PFSK-1 (cell line): ENCODE measurements around the gene PROB1.

Experiments used
- SIN3A ChIP-seq: IDR thresholded peaks from 2 replicates; pipeline ENCODE4 v1.6.1; 2012; ENCODE audit warnings: mild to moderate bottlenecking, low read length, moderate library complexity, borderline replicate concordance; ENCODE audit not compliant: insufficient read depth
- TF ChIP-seq, protein P1 (sequence below), 2 experiments: IDR thresholded peaks; 2 replicates each; pipeline versions ENCODE4 v1.6.1 to v1.8.0; 2011 to 2012; ENCODE audit warnings: low read depth in 2 of 2, low read length in 2 of 2, control low read depth in 1 of 2, inconsistent platforms in 1 of 2, mild to moderate bottlenecking in 1 of 2, moderate library complexity in 1 of 2; ENCODE audit not compliant: insufficient read depth in 1 of 2

DNA sequence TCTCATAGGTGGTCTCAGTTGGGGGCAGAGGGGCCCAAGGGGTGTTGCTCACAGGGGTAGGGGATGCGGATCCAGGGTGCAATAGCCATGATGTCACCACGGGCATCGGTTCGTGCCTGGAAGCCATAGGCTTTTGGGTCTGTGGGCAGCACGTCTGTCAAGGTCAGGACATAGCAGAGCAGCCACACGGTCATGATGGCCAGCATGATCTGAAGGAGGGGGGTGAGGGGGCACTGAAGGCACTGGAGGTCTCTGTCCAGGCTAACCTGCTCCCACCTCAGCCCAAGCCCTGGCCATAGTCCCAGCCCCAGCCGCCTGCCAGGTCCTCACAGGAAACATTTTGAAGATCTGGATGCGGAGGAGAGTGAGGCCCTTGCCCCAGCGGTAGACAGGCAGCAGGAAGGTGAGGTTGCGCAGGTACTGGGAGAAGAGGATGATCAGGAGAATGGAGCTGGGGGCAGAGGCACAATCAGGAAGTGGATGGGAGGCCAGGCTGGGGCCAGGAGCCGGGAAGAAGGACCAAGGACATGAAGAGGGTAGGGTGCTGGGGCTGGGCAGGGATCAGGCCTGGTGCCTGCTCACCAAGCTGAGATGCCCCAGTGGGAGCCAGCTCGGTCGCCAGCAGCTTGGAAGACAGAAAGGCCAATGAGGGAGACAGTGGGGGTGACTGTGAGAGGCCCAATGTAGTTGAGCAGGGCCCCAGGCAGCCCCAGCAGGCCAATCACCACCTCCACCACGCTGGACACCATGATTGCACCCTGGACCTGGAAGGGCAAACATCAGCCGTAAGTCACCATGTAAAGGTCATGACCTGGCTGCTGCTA is 15.1 kb downstream of the PROB1 start:
- TF ChIP-seq SIN3A = no peak
- TF ChIP-seq, protein P1, sequence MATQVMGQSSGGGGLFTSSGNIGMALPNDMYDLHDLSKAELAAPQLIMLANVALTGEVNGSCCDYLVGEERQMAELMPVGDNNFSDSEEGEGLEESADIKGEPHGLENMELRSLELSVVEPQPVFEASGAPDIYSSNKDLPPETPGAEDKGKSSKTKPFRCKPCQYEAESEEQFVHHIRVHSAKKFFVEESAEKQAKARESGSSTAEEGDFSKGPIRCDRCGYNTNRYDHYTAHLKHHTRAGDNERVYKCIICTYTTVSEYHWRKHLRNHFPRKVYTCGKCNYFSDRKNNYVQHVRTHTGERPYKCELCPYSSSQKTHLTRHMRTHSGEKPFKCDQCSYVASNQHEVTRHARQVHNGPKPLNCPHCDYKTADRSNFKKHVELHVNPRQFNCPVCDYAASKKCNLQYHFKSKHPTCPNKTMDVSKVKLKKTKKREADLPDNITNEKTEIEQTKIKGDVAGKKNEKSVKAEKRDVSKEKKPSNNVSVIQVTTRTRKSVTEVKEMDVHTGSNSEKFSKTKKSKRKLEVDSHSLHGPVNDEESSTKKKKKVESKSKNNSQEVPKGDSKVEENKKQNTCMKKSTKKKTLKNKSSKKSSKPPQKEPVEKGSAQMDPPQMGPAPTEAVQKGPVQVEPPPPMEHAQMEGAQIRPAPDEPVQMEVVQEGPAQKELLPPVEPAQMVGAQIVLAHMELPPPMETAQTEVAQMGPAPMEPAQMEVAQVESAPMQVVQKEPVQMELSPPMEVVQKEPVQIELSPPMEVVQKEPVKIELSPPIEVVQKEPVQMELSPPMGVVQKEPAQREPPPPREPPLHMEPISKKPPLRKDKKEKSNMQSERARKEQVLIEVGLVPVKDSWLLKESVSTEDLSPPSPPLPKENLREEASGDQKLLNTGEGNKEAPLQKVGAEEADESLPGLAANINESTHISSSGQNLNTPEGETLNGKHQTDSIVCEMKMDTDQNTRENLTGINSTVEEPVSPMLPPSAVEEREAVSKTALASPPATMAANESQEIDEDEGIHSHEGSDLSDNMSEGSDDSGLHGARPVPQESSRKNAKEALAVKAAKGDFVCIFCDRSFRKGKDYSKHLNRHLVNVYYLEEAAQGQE (IDR thresholded peaks at IDR 0.05; ENCODE audit: insufficient read depth in 1 of 2, low read depth in 2 of 2, low read length in 2 of 2) = no peak
